ENCODE data around the gene CTNND2.

DNA sequence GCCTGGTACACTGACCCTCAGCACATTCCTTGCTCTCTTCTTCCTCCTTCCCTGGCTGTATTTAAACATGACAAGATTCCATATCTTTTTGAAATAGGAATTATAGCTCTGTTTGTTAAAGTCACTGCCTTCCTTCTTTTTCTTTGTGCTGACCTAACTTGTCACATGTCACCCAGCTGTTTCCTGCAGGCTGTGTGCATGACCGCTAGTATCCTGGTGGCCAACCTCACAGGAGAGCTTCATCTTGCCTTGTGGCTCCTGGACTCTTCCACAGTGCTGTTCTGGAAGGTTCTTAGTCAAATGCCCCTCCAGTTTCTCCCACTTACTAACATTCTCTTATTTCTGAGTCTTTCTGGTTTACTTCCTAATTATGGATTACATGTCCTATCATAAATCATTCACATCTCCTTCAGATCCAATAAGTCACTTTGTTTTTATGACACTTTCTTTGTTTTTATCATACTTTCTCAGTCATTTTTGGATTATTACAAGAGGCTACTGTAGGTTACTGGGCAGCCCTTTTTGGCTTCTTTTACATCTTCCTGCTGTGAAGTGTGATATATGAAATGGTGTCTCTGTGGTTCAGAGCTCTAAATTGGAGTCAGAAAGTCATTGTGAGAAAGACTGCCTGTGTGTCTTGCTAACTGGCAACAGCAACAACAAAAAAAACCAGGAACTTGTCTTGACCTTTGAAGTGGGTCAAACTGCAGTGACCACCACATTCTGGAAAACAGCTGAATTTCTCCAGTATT lies 679.6 kb downstream of the CTNND2 start:
- TF ChIP-seq, protein P1, sequence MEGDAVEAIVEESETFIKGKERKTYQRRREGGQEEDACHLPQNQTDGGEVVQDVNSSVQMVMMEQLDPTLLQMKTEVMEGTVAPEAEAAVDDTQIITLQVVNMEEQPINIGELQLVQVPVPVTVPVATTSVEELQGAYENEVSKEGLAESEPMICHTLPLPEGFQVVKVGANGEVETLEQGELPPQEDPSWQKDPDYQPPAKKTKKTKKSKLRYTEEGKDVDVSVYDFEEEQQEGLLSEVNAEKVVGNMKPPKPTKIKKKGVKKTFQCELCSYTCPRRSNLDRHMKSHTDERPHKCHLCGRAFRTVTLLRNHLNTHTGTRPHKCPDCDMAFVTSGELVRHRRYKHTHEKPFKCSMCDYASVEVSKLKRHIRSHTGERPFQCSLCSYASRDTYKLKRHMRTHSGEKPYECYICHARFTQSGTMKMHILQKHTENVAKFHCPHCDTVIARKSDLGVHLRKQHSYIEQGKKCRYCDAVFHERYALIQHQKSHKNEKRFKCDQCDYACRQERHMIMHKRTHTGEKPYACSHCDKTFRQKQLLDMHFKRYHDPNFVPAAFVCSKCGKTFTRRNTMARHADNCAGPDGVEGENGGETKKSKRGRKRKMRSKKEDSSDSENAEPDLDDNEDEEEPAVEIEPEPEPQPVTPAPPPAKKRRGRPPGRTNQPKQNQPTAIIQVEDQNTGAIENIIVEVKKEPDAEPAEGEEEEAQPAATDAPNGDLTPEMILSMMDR (conservative IDR thresholded peaks at IDR 0.05; ENCODE audit: low read depth, low read length) = no peak
- no peak for TF ChIP-seq EZH2 (IDR thresholded peaks at IDR 0.05; ENCODE audit: borderline replicate concordance, low read depth, low read length, poor library complexity, severe bottlenecking)

Data from A673 (cell line).